ENCODE measurements around the gene ANLN.
A peak's percentile ranks its signal among the peaks of the same experiment; 100 is the strongest.
"Not testable (repeated sequence)": the region's sequence is repeated elsewhere in the genome, so short reads cannot be mapped to it uniquely, and the experiment has no call there.

Gene ANLN

DNA sequence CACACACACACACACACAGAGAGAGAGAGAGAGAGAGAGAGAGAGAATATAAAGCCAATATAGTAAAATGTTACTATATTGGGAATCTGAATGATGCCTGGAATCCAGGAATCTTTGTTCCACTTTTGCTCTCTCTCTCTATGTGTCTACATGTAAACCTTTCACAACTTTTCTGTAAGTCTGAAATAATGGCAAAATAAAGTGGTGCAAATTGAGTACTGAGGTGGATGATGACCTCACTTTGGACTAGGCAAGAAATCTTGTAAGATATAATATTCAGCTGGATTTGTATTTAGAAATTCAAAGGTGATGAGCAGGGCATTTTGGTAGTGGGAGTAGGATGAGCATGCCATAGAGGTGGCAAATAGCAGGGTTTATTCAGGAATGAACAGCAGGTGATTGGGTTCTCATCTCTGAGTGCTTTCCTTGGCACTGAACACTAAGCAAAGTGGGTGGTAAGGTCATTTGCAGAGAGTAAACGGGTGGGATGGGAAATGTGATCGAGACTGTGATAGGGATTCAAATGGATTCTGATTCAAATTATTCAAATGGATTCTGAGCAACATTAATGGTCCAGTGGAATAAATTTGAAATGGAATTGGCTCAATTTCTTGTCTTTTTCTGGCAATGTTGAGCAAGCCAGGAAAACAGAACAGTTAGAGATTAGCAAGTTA lies 9.7 kb upstream of the ANLN start:
- no peak for DNase-seq

DNA sequence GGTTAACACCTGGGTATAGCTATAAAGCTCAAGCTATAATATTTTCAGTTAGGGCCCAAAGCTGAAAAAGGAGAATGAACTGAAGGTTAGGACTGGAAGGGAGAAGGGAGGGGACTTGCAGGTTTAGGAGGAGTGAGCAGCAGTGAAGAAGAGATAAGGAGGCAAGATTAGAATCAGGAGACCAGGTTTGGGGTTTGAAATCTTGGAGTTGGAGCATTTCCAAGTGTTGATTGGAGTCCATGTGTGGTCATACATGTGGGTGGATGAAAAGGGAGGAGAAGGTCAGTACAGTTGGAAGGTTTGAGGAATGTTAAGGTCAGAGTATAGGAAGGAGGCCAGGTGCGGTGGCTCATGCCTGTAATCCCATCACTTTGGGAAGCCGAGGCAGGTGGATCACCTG lies 8.6 kb upstream of the ANLN start:
- DNase-seq = no peak

DNA sequence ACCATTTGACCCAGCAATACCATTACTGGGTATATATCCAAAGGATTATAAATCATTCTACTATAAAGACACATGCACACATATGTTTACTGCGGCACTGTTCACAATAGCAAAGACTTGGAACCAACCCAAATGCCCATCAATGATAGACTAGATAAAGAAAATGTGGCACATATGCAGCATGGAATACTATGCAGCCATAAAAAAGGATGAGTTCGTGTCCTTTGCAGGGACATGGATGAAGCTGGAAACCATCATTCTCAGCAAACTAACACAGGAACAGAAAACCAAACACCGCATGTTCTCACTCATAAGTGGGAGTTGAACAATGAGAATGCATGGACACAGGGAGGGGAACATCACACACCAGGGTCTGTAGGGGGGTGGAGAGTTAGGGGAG lies 6.4 kb upstream of the ANLN start:
- not testable (repeated sequence) for DNase-seq

DNA sequence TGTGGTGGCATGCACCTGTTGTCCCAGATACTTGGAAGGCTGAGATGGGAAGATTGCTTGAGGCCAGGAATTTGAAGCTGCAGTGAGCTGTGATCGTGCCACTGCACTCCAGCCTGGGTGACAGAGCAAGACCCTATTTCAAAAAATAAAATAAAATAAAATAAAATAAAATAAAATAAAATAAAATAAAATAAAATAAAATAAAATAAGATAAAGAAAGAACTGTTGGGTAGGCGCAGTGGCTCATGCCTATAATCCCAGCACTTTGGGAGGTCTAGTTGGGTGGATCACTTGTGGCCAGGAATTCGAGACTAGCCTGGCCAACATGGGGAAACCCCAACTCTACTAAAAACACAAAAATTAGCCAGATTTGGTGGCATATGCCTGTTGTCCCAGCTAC lies 4.0 kb upstream of the ANLN start:
- DNase-seq = not testable (repeated sequence)

DNA sequence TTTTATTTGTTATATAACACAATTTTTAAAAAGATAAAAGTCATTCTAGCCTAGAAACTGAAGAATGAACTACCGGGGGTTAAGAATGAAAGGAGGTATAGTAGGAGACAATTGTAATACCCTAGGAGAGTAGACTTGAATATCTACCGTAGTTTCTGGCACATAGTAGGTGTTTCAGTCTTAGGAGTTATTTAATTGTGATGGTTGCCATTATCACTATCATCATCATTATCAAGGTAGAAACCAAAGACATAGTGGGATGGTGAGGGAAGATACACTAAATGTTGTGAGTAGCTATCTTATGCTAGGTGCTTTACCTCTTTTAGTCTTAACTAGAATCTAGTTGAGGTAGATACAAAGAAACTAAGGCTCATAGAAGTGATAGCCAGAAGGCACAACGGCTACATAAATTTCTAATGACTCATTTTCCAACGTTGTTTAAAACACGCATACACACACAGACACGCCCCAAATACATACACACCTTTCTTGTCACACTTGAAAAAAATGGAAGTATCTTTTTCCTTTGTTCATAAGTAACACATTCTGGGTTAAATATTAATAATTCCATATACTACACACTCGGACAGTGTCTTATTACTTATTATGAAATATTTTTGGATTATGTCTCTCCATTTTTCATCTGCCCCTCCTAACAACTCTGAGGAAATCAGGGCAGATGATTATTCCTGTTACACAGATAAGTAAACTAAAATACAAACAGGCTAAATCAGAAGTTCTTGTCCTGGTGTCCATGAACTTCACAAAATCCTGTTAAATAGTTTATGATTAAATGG lies 2.0 kb upstream of the ANLN start:
- no peak for DNase-seq

DNA sequence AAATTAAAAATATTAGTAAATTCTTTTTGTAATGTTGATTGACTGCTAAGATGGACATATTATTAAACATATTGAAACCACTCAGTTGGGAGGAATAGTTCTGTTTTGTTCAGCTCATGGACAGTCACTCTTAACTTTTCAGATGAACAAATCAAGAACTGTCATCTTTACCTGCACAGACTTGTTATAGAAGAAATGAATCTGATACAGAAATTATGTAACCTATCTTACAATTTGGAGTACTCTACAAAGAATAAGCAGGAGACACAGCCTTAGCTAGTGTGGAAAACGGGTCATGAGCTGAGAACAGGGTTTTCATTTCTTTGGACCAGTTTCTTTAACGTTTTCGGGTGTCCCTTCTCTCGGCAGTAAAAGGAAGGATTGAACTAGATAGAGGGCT lies 1.2 kb upstream of the ANLN start:
- no peak for DNase-seq

DNA sequence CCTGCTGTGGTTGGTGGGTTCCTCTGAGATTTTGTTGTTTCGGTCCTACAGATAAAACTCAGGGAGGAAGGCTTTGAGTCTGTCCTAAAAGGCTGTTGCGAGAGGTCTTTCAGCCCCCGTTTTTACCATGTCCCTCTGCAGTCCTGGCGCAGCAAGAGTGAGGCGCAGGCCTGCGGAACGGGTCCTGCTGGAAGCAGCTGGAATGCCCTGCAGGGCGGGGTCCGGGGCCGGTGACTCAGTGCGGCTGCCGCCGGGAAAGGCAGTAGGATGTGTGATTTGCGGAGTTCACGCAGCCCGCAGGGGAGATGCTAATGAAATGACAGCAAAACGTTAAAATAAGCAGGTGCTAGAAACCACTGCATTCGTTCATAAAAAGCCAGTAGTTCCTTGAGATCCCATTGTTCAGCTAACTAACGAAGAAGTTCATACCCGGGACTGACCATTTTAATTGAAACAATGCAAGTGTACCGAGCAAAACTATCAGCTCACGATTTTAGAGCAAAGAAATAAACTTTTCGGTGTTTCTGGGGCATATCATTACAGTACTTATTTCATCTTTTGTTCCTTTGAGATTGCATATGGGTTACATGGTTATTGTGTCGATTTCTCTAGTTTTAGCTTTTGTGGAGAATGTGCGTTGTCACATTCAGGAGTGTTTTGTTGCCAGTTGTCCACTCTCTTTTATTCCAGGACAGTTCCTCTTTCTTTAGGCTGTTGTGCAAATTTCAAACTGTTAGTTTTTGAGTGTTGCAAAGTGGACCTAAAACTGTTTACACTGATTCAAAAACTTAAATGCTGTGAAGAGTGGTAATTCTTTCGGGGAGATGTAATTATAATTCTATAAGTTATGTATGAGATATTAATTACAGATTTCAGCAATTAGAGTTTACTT lies 783 bp downstream of the ANLN start:
- DNase-seq = peak; percentile 74

DNA sequence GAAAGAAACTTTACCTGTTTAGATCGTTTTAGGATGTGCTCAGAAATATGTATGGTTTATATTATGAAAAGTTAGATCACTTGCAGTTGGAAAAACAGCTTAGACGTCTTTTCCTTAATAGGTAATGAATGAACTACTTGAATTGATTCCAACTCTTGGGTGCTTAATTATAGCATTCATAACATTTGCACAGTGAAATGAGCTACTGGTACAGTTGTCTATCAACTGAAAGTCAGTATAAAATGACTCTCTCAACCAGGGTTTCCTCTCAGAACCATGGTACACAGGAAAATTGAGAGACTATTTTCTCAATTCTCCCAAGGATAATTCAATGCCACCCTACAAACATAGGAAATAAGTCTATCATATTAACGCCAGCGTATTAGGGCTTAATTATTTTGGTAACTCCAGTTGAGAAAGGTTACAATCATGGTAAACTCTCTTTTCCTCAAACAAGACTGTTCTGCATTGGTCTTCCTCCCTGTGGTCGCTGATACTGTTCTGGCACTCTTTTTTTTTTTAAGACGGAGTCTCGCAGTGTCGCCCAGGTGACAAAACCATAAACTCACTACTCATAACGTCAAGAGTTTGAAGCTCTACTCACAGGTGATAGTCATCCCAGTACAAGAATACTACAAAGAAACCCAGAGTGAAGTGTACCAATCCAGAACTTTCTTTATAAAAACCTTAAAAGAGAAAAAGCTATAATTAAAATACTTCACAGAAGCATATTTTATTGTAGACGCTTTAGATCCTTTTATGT lies 2.0 kb downstream of the ANLN start:
- DNase-seq = no peak

DNA sequence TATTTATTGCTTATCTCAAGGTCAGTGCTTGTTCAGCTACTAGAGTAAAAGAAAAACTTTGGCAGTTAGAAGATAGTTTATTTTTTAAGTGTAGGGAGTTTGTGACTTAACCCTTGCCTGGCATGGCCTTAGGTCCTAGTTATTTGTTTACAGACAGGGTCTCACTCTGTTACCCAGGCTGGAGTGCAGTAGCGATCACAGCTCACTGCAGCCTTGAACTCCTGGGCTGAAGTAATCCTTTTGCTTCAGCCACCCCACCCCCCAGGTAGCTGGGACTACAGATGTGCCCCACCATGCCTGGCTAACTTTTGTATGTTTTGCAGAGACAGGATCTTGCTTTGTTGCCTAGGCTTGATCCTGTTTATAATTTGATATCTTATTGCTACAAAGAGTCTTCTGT lies 4.2 kb downstream of the ANLN start:
- DNase-seq = no peak

DNA sequence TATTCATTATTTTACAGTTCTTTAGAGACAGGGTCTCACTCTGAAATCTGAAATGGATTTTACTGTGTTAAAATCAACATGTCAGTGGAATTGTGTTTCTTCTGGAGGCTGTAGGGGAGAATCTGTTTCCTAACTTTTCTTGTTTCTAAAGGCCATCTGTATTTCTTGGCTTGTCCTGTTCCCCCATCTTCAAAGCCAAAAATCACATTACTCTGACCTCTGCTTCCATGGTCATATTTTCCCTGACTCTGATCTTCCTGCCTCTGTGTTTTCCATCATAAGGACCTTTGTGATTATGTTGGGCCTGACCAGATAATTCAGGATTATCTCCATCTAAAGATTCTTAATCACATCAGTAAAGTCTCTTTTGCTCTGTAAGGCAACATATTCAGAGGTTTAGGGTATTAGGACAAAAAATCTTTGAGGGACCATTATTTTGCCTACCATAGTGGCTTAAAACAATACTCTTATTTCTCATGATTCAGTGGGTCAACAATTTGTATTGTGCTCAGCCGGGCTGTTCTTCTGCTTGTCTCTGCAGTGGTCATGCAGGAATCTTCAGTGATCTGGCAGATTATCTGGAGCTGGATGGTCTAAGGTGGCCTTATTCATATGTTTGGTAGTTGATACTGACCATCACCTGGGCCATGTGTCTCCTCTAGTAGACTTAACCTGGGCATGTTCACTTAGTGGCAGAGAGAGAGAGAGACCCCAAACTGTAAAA lies 5.7 kb downstream of the ANLN start:
- DNase-seq = no peak

DNA sequence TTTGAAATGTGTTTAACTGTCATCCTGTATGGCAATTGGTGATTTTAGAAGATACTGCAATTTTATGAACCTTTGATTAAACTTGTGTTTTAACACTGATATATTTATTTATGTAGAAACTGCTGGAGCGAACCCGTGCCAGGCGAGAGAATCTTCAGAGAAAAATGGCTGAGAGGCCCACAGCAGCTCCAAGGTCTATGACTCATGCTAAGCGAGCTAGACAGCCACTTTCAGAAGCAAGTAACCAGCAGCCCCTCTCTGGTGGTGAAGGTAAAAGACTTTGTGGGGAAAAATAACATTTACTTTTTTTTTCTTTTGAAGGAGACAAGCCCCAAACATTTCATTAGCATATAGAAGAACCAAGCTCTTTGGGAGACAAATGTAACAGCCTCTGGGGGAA lies 6.5 kb downstream of the ANLN start:
- no peak for DNase-seq

DNA sequence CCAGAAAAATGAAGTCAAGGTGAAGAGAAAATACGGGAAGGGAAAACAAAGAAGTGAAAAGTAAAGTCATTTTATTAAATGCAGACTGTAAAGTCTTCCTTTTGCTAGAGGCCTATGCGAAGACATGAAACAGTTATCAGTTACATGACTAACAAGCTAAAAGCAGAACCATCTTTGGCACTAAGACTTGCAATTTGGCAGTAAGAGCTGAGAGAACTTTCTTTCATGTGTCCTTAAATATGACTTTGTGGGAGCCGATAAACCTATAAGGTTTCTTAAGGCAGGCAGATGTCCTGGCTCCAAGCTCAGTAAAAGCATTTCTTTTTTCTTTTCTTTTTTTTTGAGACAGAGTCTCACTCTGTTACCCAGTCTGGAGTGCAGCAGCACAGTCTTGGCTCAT lies 10.4 kb downstream of the ANLN start:
- DNase-seq = no peak

DNA sequence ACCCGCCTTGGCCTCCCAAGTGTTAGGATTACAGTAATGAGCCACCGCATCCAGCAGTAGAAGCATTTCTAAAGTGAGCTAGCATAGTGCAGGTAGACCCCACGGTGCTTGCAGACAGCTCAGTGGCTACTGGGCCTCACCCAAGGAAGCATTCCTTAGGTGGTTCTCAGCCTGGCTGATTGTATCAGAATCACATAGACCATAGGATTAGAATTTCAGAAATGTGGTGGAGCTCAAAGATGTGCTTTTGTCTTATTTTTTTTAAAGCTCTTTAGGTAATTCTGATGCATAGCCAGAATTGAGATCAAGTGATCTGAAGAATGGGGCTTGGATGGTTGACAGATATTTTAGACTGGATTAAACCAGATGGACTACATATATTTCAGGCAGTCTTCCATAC lies 10.9 kb downstream of the ANLN start:
- no peak for DNase-seq

DNA sequence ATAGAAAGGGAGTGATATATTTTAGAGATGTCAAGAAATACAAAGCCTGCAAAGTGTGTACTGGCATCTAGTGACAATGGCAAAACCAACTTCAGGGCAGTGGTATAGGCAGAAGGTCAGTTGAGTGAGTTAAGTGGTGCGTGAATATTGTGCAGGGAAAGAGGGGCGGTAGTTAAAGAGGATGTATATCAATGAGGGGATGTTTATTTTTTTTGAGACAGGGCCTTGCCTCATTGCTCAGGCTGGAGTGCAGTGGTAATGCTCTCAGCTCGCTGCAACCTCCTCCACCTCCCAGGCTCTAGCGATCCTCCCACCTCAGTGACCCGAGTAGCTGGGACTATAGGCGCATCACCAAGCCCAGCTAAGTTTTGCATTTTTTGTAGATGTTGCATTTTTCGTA lies 13.8 kb downstream of the ANLN start:
- DNase-seq = no peak

DNA sequence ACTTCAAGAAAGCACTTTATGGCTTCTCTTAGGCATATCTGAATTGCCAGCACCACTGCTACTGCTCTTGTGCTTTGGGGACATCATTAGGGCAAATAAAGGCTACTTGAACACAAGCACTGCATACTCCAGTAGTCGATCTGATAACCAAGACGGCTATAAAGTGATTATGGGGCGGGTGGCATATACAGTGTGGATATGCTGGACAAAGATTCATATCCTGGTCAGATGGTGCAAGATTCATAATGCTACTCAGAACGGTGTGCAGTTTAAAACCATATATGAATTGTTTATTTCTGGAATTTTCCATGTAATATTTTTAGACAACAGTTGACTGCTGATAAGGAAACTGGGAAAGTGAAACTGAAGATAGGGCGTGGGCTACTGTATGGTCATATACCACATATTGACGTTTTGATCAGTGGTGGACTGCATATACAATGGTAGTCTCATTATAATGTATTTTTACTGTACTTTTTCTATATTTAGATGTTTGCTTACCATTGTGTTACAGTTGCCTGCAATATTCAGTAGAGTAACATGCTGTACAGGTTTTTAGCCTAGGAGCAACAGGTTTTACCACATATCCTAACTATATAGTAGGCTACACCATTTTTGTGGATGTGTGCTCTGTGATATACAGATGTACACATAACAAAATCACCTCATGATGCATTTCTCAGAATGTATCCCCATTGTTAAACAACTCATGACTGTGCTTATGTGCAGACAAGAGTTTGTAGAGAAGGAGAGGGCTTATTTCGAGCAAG lies 15.2 kb downstream of the ANLN start:
- DNase-seq = no peak

DNA sequence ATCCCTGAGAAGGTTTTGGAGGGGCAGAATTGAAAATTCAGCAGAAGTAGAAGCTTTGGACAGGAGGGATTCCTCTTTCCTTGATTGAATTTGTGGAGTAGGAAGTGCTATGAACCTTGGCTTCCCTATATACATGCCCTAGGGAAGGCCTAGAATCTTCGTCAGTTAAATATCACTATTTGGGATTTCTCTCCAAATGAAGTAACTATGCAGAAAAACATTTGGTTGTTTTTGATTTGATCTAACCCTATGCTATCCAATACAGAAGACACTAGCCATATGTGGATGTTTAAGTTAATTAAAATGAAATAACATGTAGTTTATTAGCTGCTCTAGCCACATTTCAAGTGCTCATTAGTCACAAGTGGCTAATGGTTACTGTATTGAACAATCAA lies 15.7 kb downstream of the ANLN start:
- DNase-seq = no peak

DNA sequence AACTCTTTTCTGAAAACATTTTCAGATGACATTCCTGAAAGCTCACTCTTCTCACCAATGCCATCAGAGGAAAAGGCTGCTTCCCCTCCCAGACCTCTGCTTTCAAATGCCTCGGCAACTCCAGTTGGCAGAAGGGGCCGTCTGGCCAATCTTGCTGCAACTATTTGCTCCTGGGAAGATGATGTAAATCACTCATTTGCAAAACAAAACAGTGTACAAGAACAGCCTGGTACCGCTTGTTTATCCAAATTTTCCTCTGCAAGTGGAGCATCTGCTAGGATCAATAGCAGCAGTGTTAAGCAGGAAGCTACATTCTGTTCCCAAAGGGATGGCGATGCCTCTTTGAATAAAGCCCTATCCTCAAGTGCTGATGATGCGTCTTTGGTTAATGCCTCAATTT lies 16.5 kb downstream of the ANLN start:
- no peak for DNase-seq

DNA sequence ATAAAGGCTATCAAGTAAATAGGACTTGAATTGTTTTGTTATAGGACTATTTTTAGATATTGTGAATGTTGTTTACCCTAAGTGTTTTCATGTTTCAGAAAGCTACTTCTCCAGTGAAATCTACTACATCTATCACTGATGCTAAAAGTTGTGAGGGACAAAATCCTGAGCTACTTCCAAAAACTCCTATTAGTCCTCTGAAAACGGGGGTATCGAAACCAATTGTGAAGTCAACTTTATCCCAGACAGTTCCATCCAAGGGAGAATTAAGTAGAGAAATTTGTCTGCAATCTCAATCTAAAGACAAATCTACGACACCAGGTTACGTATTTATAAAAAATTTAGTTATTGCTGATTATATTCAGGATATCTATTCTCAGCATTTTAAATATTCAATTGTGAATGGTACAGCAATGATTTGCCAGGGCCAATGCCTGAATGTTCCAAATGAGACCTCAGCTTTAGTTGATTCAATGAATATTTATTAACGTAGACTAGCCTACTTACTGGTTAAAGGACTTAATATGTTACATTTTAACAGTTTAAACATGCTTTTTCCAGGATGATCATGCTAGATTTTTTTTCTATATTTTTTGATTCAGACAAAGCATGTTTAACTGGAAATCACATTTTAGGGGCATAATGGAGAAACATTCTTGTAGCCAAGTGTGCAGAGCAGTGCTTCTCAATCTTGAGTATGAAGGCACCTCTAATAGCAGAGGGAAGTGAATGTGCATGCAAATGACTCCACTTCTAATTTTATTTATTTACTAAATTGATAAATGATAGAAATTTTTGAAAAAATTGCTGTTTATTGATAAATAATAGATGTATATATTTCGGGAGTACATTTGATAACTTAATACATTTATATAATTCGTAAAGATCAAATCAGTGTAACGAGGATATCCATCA lies 18.2 kb downstream of the ANLN start:
- DNase-seq = no peak

DNA sequence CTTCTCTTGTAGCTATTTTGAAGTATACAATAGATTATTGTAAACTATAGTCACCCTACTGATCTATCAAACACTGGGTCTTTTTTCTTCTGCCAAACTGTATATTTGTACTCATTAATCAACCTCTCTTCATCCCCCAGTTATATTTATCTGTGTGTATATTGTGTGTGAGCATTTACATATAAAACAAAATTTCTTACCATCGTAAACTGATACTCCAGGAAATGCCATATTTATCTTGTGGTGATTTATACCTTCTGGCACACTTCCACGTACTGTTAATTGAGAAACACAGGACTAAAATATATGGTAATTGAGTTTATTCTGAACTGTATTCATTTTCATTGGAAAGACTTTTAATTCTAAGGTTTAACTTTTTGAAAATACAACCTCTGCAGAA lies 18.9 kb downstream of the ANLN start:
- no peak for DNase-seq

DNA sequence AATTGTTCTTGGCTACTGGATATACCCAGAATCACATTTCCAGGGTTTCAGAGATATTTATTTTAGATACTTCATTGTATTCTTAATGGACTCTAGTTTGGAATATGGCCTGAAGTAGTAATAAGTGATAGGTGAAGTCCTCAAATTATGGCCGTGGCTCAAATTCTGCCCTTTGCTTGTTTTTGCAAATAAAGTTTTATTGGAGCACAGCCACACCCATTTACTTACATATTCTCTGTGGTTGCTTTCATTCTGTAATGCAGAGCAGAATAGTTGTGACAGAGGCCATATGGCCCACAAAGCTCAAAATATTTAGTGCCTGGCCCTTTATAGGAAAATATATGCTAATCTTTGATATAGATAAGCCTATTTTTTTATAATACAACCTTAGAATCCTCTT lies 19.5 kb downstream of the ANLN start:
- no peak for DNase-seq

All from RPMI8226 (cell line).